Measurements from ENCODE around the gene NDC80. TPM values are rescaled to one million over a fixed set of nuclear protein-coding genes. Genes with fewer than 3 reads are reported as not detected.

NDC80 gene
- total RNA-seq, 1 donor from 2014 or later: 3.5 TPM

DNA sequence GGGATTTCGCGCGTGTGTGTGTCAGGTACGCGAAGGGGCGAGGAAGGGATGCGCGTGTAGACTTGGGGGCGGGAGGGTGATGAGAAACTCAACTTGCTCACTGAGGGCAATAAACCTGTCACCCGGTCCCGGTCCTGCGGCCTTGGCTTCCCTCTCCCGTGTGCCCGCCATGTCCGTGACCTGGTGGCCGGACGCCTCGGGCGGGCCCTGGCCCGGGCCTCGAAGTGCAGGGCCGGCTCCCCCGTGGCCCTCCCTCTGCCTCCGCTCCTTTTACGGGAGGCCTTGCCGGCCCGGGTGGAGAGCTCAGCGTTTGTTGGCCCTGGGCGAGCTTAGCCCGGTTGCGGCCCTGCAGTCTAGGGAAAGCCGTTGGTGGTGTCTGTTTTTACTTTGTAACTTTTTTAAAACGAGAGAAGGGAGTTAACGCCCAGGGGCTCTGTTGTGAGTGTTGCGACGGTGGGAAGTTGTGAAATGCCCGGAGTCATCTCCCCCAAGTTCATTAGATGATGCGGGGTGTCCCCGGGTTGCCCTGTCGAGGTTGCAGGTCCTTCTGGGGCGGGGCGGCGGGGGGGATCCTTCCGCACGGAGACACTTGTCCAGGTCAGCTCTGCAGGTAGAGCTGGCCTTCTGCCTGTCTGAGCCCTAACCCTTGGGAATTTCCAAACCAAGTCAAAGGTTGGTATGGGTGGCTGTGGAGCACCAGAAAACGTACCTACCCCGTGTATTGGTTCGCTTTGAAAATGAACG lies 85.1 kb downstream of the NDC80 start:
- Histone ChIP-seq H3K79me2 (ENCODE audit: insufficient read depth, low read length) (peaks cover 55% of the 10 kb centered on the region), H3K4me2 (ENCODE audit: low read length) (peak overlapping the region; percentile 89), H3K36me3 (ENCODE audit: insufficient read depth, low read length) (no peaks in the 10 kb centered on the region), H3K27me3 (ENCODE audit: insufficient read depth, low read length) (no peaks in the 10 kb centered on the region), H3K4me1 (ENCODE audit: insufficient read depth, low read length) (peaks cover 8% of the 10 kb centered on the region), H3K4me3 (ENCODE audit: insufficient read depth, low read depth, low read length) (peak overlapping the region; percentile 71), H3K9ac (ENCODE audit: low read length) (peak overlapping the region; percentile 93), H3K27ac (ENCODE audit: low read depth, low read length) (peak overlapping the region; percentile 91), H4K20me1 (ENCODE audit: insufficient read depth, low read length) (peaks cover 31% of the 10 kb centered on the region), H2AFZ (ENCODE audit: low read depth, low read length) (peak overlapping the region; percentile 80), H3K9me3 (ENCODE audit: insufficient read depth, low read depth, low read length) (no peaks in the 10 kb centered on the region)
- Mint-ChIP-seq H3K4me3 (ENCODE audit: unreplicated experiment) (peak overlapping the region; percentile 93), H3K36me3 (ENCODE audit: low read depth, unreplicated experiment) (no peaks in the 10 kb centered on the region), H3K27me3 (ENCODE audit: low read depth, unreplicated experiment) (peaks cover 7% of the 10 kb centered on the region), H3K9me3 (ENCODE audit: unreplicated experiment) (no peaks in the 10 kb centered on the region), H3K27ac (ENCODE audit: unreplicated experiment) (peak overlapping the region; percentile 88), H3K4me1 (ENCODE audit: low read depth, unreplicated experiment) (peaks cover 10% of the 10 kb centered on the region)
- DNase-seq (ENCODE audit: low read depth) (peak; percentile 32), FAIRE-seq (no peak)
- no peak for TF ChIP-seq CTCF (IDR thresholded peaks at IDR 0.05; ENCODE audit: insufficient read depth, low read depth, low read length)
- no peak for TF ChIP-seq EZH2 (IDR thresholded peaks at IDR 0.05; ENCODE audit: insufficient read depth, low read length)

DNA sequence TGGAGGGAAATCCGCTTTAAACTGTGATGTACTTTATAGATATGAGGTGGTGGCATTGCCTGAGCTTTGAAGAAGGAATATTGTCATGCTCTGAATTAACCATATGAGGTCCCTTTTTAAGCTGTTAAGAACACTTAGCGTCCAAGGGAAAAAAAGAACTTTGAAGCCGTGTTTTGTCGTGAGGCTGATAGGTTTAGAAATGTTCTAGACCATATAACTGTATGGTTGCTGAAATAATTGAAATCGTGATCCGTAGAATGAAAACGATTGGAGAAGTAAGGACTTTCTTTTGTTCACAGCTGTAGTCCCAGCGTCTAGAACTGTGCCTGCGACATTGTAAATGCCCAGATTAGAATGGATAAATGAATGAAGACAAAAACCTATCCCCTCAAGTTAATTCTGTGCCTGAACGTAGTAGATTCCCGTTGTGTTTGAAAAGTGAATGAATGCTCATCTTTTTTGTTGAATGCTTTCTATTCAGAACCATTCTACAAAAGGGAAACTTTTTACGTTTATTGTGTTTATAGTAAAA lies 85.7 kb downstream of the NDC80 start:
- Histone ChIP-seq H3K4me2 (ENCODE audit: low read length) (peak overlapping the region; percentile 89), H3K9me3 (ENCODE audit: insufficient read depth, low read depth, low read length) (no peaks in the 10 kb centered on the region), H3K9ac (ENCODE audit: low read length) (peak overlapping the region; percentile 93), H3K27ac (ENCODE audit: low read depth, low read length) (peak overlapping the region; percentile 91), H4K20me1 (ENCODE audit: insufficient read depth, low read length) (peaks cover 34% of the 10 kb centered on the region), H3K36me3 (ENCODE audit: insufficient read depth, low read length) (no peaks in the 10 kb centered on the region), H3K4me3 (ENCODE audit: insufficient read depth, low read depth, low read length) (peak overlapping the region; percentile 71), H3K79me2 (ENCODE audit: insufficient read depth, low read length) (peaks cover 59% of the 10 kb centered on the region), H3K27me3 (ENCODE audit: insufficient read depth, low read length) (no peaks in the 10 kb centered on the region), H2AFZ (ENCODE audit: low read depth, low read length) (no peak overlapping the region), H3K4me1 (ENCODE audit: insufficient read depth, low read length) (peaks cover 8% of the 10 kb centered on the region)
- H3K27ac Mint-ChIP-seq (ENCODE audit: unreplicated experiment): peak overlapping the region; percentile 88
- no peak for TF ChIP-seq EZH2 (IDR thresholded peaks at IDR 0.05; ENCODE audit: insufficient read depth, low read length)
- no peak for TF ChIP-seq CTCF (IDR thresholded peaks at IDR 0.05; ENCODE audit: insufficient read depth, low read depth, low read length)
- H3K36me3 Mint-ChIP-seq (ENCODE audit: low read depth, unreplicated experiment): no peaks in the 10 kb centered on the region
- no peak for FAIRE-seq
- peaks cover 10% of the 10 kb centered on the region for H3K4me1 Mint-ChIP-seq (ENCODE audit: low read depth, unreplicated experiment)
- DNase-seq (ENCODE audit: low read depth): no peak
- no peaks in the 10 kb centered on the region for H3K9me3 Mint-ChIP-seq (ENCODE audit: unreplicated experiment)
- peak overlapping the region; percentile 93 for H3K4me3 Mint-ChIP-seq (ENCODE audit: unreplicated experiment)
- H3K27me3 Mint-ChIP-seq (ENCODE audit: low read depth, unreplicated experiment): peaks cover 7% of the 10 kb centered on the region

All from astrocyte (in vitro differentiated cells and primary cell).